ENCODE results near the gene EYA2.

EYA2 gene

DNA sequence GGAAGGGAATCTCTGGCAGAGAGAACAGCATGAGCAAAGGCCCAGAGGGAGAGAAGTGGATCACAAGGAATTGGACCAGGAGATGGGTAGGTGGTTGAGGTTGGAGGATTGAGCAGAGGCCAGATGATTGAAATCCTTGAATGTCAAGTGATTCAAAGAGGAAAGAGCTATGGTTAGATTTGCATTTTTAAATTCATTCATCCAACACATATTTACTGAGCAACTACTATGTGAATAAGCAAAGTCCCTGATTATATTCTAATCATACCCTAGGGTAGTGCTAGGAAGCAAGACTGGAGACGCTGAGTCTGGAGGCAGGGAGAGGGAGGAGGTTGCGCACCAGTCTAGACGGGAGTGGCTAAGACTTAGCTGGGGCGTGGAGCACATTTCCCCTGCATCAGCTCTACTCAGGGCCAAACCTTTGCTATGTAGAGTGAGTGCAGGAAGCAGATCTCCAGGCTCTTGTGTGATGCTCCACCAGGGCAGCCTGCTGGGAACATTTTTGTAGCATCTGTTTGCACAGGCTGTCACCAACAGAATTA lies 40.2 kb downstream of the EYA2 start:
- H3K4me3 ChIP-seq (ENCODE audit: control insufficient read depth, low read depth, low read length): no peak overlapping the region
- TF ChIP-seq CTCF (IDR thresholded peaks at IDR 0.05; ENCODE audit: control insufficient read depth, insufficient read depth, low read depth, low read length, missing control alignments): no peak
- no peak for DNase-seq (ENCODE audit: low read depth)

DNA sequence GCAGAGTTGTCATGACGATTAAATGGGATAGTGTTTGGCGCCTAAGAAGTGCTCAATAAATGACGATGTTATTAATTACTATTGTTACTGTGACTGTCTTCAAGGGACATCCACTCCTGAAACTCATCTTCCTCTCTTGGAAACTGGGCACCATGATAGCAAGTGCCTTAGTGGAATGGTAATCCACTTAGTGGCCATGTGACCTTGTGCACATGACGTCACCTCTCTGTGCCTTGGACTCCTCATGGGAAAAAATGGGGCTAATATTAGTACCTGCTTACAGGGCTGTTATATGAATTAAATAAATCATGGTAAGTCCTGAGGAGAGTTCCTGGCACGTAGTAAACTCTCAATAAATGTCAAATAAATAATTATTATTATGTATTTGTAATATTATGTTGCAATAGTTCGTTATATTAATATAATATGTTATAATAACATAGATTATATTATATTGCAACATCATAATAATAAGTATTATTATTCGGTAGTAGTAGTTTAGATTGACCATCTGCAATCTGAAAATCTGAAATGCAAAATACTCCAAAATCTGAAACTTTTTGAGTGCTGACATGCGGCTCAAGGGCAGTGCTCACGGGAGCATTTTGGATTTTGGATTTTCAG lies 40.9 kb downstream of the EYA2 start:
- TF ChIP-seq CTCF (IDR thresholded peaks at IDR 0.05; ENCODE audit: control insufficient read depth, insufficient read depth, low read depth, low read length, missing control alignments): no peak
- DNase-seq (ENCODE audit: low read depth): no peak
- H3K4me3 ChIP-seq (ENCODE audit: control insufficient read depth, low read depth, low read length): no peak overlapping the region

DNA sequence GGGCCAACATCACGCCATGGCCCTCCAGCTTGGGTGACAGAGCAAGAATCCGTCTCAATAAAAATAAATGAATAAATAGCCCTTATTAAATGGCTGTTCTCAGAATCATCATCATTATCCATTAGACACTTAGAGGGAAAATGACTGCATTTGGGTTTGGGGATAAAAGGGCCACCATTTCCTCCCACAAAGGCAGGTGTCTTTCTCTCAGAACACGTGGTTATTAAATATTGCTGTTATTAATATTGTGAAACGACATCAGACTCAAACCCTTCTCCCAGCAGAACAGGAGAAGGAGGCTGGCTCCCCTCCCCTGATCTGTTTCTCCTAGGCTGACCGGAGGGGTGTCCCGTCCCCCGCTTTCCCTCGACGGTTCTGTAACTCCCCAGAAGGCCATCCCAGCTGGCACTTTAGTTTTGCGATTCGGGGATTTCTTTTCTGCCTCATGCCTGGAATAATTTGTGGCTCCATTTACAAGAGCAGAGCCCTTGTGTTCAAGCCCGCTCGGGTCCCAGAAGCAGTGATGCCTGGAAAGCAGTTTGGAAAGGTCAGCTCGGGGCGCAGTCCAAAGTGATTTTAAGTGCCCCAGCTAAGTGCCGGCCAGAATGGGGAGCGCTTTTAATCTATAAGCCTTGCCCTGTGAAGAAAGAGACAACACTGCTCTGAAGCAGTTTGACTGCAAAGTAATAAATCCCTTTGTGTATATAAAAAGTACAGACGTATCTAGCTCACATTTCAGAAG lies 41.9 kb downstream of the EYA2 start:
- H3K4me3 ChIP-seq (ENCODE audit: control insufficient read depth, low read depth, low read length): no peak overlapping the region
- DNase-seq (ENCODE audit: low read depth): no peak
- no peak for TF ChIP-seq CTCF (IDR thresholded peaks at IDR 0.05; ENCODE audit: control insufficient read depth, insufficient read depth, low read depth, low read length, missing control alignments)

DNA sequence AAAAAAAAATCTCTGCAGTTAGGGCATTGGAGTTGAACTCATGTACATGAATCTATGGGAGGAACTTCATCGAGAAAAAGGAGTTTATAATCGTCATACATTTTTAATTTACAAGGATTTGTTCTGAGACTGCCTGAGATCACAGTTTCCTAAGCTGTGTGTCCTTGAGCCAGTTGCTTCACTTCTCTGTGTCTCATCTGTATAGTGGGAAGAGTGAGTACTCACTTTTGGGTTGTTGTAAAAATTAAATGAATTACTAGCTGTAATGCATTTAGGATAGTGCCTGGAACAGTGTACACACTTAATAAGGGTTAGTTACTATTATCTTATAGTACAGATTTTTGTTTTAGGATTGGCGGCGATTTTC lies 42.5 kb downstream of the EYA2 start:
- no peak for DNase-seq (ENCODE audit: low read depth)
- no peak for TF ChIP-seq CTCF (IDR thresholded peaks at IDR 0.05; ENCODE audit: control insufficient read depth, insufficient read depth, low read depth, low read length, missing control alignments)
- H3K4me3 ChIP-seq (ENCODE audit: control insufficient read depth, low read depth, low read length): no peak overlapping the region

- DNase-seq (ENCODE audit: low read depth): no peak
Measured at GRCh38 chr20:46937533-46938226, 43.0 kb downstream of the EYA2 start.

More at GRCh38 chr20:46937533-46938226, 43.0 kb downstream of the EYA2 start:
- no peak for TF ChIP-seq CTCF (IDR thresholded peaks at IDR 0.05; ENCODE audit: control insufficient read depth, insufficient read depth, low read depth, low read length, missing control alignments)
- H3K4me3 ChIP-seq (ENCODE audit: control insufficient read depth, low read depth, low read length): no peak overlapping the region
